GM19467 (cell line): ENCODE results near the gene CA11.

Source experiments
- ATAC-seq: cut with Tn5 transposase; IDR thresholded peaks from one replicate; pipeline ENCODE4 v1.9.1; 2021; ENCODE audit warnings: mild to moderate bottlenecking, moderate library complexity; ENCODE audit not compliant: unreplicated experiment

CA11 gene

DNA sequence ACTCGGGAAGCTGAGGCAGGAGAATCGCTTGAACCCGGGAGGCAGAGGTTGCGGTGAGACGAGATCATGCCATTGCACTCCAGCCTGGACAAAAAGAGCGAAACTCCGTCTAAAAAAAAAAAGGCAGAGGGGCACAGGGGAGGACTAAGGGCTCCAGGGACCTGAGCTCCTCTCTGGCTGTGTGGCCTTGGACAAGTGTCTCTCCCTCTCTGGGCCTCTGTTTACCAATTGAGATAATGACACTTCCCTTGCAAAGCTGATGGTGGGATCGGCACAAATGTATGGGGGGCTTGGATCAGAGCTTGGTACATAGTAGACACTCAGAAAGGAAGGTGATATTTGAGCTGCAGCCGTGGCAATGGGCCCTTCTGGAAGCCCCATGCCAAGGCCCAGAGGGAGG lies 50.8 kb downstream of the CA11 start:
- no peak for ATAC-seq

DNA sequence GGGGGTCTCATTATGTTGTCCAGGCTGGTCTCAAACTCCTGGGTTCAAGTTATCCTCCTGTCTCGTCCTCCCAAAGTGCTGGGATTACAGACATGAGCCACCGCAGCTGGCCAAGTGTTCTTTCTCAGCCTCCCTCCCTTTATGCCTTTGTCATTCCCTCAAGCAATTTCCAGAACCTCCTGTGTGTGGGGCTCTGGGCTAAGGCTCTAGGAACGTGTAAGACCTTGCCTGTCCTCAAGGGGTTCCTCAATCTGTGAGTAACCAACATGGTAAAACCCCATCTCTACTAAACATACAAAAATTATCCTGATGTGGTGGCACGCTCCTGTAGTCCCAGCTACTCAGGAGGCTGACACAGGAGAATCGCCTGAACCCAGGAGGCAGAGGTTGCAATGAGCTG lies 55.0 kb downstream of the CA11 start:
- ATAC-seq: no peak

DNA sequence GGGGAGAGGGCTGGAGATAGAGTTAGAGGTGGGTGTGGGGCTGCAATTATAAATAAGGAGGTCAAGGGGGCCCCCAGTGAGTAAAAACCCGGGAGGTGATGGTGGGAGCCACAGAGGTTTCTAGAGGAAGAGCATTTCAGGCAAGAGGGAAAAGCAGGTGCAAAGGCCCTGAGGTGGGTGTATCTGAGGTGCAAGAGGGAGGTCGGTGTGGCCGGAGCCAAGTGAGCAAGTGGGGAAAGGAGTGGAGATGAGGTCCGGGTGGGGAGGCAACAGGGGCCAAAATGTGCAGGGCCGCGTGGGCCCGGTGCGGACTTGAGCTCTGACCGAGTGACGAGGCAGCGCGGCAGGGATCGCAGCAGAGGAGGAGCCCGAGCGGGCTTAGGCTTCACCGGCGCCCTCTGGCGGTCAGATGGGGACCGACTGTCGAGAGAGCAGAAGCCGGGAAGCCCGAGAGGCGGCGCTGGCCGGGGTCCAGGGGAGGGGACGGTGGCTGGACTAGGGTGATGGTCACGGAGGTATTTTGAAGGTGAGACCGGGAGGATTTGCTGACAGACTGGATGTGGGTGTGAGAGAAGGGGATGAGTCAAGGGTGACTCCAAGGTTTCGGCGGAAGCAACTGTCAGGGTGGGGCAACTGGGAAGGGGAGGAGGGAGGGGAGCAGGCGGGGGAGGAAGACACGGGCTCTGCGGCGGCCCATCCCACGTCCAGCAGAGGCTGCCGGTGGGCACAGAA lies 57.2 kb downstream of the CA11 start:
- no peak for ATAC-seq
